ENCODE measurements around the gene IL3RA.
A peak's percentile ranks its signal among the peaks of the same experiment; 100 is the strongest.

IL3RA gene

GRCh38 chrX:1389993-1390285 is 53.4 kb downstream of the IL3RA start:
- H3K27me3 ChIP-seq (ENCODE audit: low read length) = no peaks in the 10 kb centered on the region
- no peaks in the 10 kb centered on the region for H3F3A ChIP-seq (ENCODE audit: insufficient read depth)
- H2AFZ ChIP-seq (ENCODE audit: low read depth, low read length, severe bottlenecking) = no peak overlapping the region
- peaks cover 8% of the 10 kb centered on the region; the same call in 1 of the 2 replicates for H3K36me3 ChIP-seq (ENCODE audit: low read length)
- H3K4me3 ChIP-seq (ENCODE audit: insufficient read depth, low read length, poor library complexity, severe bottlenecking) = no peak overlapping the region
- no peak overlapping the region for H3K4me2 ChIP-seq (ENCODE audit: low read depth, low read length, poor library complexity, severe bottlenecking)
- no peak overlapping the region for H3K9ac ChIP-seq (ENCODE audit: low read length)
- H3K79me2 ChIP-seq (ENCODE audit: insufficient read depth, low read length) = peaks cover 46% of the 10 kb centered on the region
- no peaks in the 10 kb centered on the region for H3K9me3 ChIP-seq (ENCODE audit: insufficient read depth, low read length)
- peaks cover 12% of the 10 kb centered on the region for H4K20me1 ChIP-seq (ENCODE audit: low read depth, low read length)
- H3K27ac ChIP-seq (ENCODE audit: low read depth, low read length) = no peak overlapping the region
- no peaks in the 10 kb centered on the region for H3K9me2 ChIP-seq (replicated peaks; ENCODE audit: insufficient read depth, low read length)
- TF ChIP-seq CTCF (IDR thresholded peaks at IDR 0.05; ENCODE audit: insufficient read depth, low read length, poor library complexity, severe bottlenecking) (no peak), EZH2phosphoT487 (conservative IDR thresholded peaks at IDR 0.05; ENCODE audit: low read length) (no peak)

GRCh38 chrX:1390621-1391369 is 54.2 kb downstream of the IL3RA start:
- Histone ChIP-seq H3K4me3 (ENCODE audit: insufficient read depth, low read length, poor library complexity, severe bottlenecking) (peak overlapping the region; percentile 93), H4K20me1 (ENCODE audit: low read depth, low read length) (peaks cover 12% of the 10 kb centered on the region), H3K27ac (ENCODE audit: low read depth, low read length) (peak overlapping the region; percentile 13; the same call in 1 of the 2 replicates), H3K9me2 (replicated peaks; ENCODE audit: insufficient read depth, low read length) (no peaks in the 10 kb centered on the region), H3K79me2 (ENCODE audit: insufficient read depth, low read length) (peaks cover 53% of the 10 kb centered on the region), H2AFZ (ENCODE audit: low read depth, low read length, severe bottlenecking) (no peak overlapping the region), H3K9ac (ENCODE audit: low read length) (peak overlapping the region; percentile 99), H3K4me2 (ENCODE audit: low read depth, low read length, poor library complexity, severe bottlenecking) (peak overlapping the region; percentile 60), H3K36me3 (ENCODE audit: low read length) (peaks cover 8% of the 10 kb centered on the region; the same call in 1 of the 2 replicates), H3K9me3 (ENCODE audit: insufficient read depth, low read length) (no peaks in the 10 kb centered on the region), H3F3A (ENCODE audit: insufficient read depth) (no peaks in the 10 kb centered on the region), H3K27me3 (ENCODE audit: low read length) (no peaks in the 10 kb centered on the region)
- TF ChIP-seq EZH2phosphoT487 (conservative IDR thresholded peaks at IDR 0.05; ENCODE audit: low read length) (no peak), CTCF (IDR thresholded peaks at IDR 0.05; ENCODE audit: insufficient read depth, low read length, poor library complexity, severe bottlenecking) (no peak)

- TF ChIP-seq CTCF (IDR thresholded peaks at IDR 0.05; ENCODE audit: insufficient read depth, low read length, poor library complexity, severe bottlenecking) (no peak), EZH2phosphoT487 (conservative IDR thresholded peaks at IDR 0.05; ENCODE audit: low read length) (no peak)
- H3K9me3 ChIP-seq (ENCODE audit: insufficient read depth, low read length) = no peaks in the 10 kb centered on the region
- H3F3A ChIP-seq (ENCODE audit: insufficient read depth) = no peaks in the 10 kb centered on the region
- H3K36me3 ChIP-seq (ENCODE audit: low read length) = peaks cover 8% of the 10 kb centered on the region; the same call in 1 of the 2 replicates
- H3K9me2 ChIP-seq (replicated peaks; ENCODE audit: insufficient read depth, low read length) = no peaks in the 10 kb centered on the region
- H3K79me2 ChIP-seq (ENCODE audit: insufficient read depth, low read length) = peaks cover 56% of the 10 kb centered on the region
- no peak overlapping the region for H2AFZ ChIP-seq (ENCODE audit: low read depth, low read length, severe bottlenecking)
- H3K27me3 ChIP-seq (ENCODE audit: low read length) = no peaks in the 10 kb centered on the region
- H4K20me1 ChIP-seq (ENCODE audit: low read depth, low read length) = peaks cover 12% of the 10 kb centered on the region
- peak overlapping the region; percentile 93 for H3K4me3 ChIP-seq (ENCODE audit: insufficient read depth, low read length, poor library complexity, severe bottlenecking)
- peak overlapping the region; percentile 99 for H3K9ac ChIP-seq (ENCODE audit: low read length)
- peak overlapping the region; percentile 90 for H3K27ac ChIP-seq (ENCODE audit: low read depth, low read length)
- H3K4me2 ChIP-seq (ENCODE audit: low read depth, low read length, poor library complexity, severe bottlenecking) = peak overlapping the region; percentile 60
Measured at GRCh38 chrX:1391370-1391706, 54.8 kb downstream of the IL3RA start.
